Measurements from ENCODE around the gene LPIN3. TPM values are rescaled to one million over a fixed set of nuclear protein-coding genes. Genes with fewer than 3 reads are reported as not detected.

The LPIN3 gene
- total RNA-seq, 1 experiment from 2014 or later = 3.8 TPM

DNA sequence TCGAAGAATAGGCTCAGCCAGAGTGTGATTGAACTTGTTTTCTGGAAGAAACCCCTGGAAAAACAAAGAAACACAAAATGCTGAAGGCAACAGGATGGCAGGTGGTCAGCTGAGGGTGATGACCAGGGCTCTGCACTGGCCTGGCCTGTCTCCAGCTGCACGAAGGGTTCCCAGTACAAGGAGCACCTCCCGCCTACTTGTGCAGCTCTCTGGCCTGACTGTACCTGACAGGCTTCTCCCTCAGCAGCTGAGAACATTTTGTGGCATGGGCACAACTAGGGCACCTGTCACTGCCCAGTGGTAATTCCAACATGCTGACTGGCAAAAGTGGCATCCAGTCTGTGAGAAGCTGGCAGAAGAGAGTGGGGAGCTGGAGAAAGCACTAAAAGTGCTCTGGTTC lies 64.8 kb downstream of the LPIN3 start:
- DNase-seq = no peak
- Histone ChIP-seq H2BK20ac (ENCODE audit: low read depth, low read length, poor library complexity, severe bottlenecking) (no peak overlapping the region), H3K14ac (ENCODE audit: insufficient read depth, low read length) (no peak overlapping the region), H2BK120ac (ENCODE audit: low read depth, low read length, poor library complexity, severe bottlenecking) (no peak overlapping the region), H4K5ac (ENCODE audit: insufficient read length, low read depth, low read length) (no peak overlapping the region), H2AFZ (ENCODE audit: low read length) (no peak overlapping the region), H4K20me1 (ENCODE audit: control insufficient read depth, insufficient read depth, insufficient read length) (no peaks in the 10 kb centered on the region), H3K79me2 (ENCODE audit: insufficient read depth, low read length) (no peaks in the 10 kb centered on the region), H3K23ac (ENCODE audit: insufficient read length, low read depth, low read length) (no peak overlapping the region), H3K18ac (ENCODE audit: insufficient read length, low read depth, low read length) (no peak overlapping the region), H3K27ac (ENCODE audit: insufficient read length, low read depth, low read length) (no peak overlapping the region), H3K79me1 (ENCODE audit: insufficient read depth, low read depth, low read length, poor library complexity, severe bottlenecking) (no peaks in the 10 kb centered on the region), H2BK15ac (ENCODE audit: low read depth, low read length) (no peak overlapping the region), H3K4ac (ENCODE audit: low read depth, low read length) (no peak overlapping the region), H2AK5ac (ENCODE audit: insufficient read length, low read length) (no peak overlapping the region), H3K23me2 (ENCODE audit: insufficient read length, low read depth, low read length, poor library complexity, severe bottlenecking) (no peaks in the 10 kb centered on the region), H4K91ac (ENCODE audit: insufficient read length, low read depth, low read length) (no peak overlapping the region), H2BK5ac (ENCODE audit: insufficient read length, low read length) (no peak overlapping the region), H3K27me3 (ENCODE audit: insufficient read depth, low read length) (no peaks in the 10 kb centered on the region), H2BK12ac (ENCODE audit: insufficient read length, low read depth, low read length) (no peak overlapping the region), H4K8ac (replicated peaks; ENCODE audit: insufficient read length, low read depth, low read length) (no peak overlapping the region), H3K4me2 (ENCODE audit: insufficient read depth, insufficient read length, low read length) (no peak overlapping the region), H3K56ac (ENCODE audit: insufficient read length, low read depth, low read length) (no peak overlapping the region), H3K9ac (ENCODE audit: extremely low read depth, insufficient read length, low read length) (no peak overlapping the region), H3T11ph (ENCODE audit: low read length) (no peak overlapping the region), H3K9me3 (ENCODE audit: control insufficient read depth, low read depth, low read length) (no peaks in the 10 kb centered on the region), H3K4me1 (ENCODE audit: insufficient read depth, low read length) (no peaks in the 10 kb centered on the region)
- Mint-ChIP-seq H3K27me3 (ENCODE audit: low read depth) (no peaks in the 10 kb centered on the region), H3K4me1 (peaks cover 6 to 7% of the 10 kb centered on the region in 2 experiments; a peak in 3 of 4 replicates), H3K9me3 (no peaks in the 10 kb centered on the region), H3K36me3 (ENCODE audit: insufficient read depth in 1 of 3, low read depth in 3 of 3) (peaks cover 20 to 69% (median 59%) of the 10 kb centered on the region in 3 experiments), H3K4me3 (no peak overlapping the region), H3K27ac (no peak overlapping the region)
- no CpG with 5 or more reads among the region's 3 CpGs for WGBS (ENCODE audit: extremely low coverage, insufficient read length, low lambda C conversion rate)
- TF ChIP-seq CTCF (conservative IDR thresholded peaks at IDR 0.05) = no peak

All from H9 (cell line).